Placental epithelial cell (primary cell): Measurements from ENCODE around the gene GPD2. TPM values are rescaled to one million over a fixed set of nuclear protein-coding genes. Genes with fewer than 3 reads are reported as not detected.

Source experiments
- total RNA-seq: library from RNA; depleted of rRNA; stranded (reverse); fragments of >200 nt; gene quantifications from 2 replicates; pipeline ENCODE4 v1.2.3, GENCODE V29; 2012

The GPD2 gene
- 25.1 and 26.2 TPM in 2 replicates for total RNA-seq

GRCh38 chr2:156435718-156436496 lies at the start of gene GPD2:
GPD2 (plus strand) TSS chr2:156436379; CDS start chr2:156476106, 39,727 bp downstream.

Other genes starting within 250 kb of the GPD2 start
- gene NR4A2, start 103.7 kb upstream of the GPD2 start, total RNA-seq = under 0.01 and 0.43 TPM in 2 replicates